ENCODE measurements around the gene CDC25B. TPM values are rescaled to one million over a fixed set of nuclear protein-coding genes. Genes with fewer than 3 reads are reported as not detected.
A peak's percentile ranks its signal among the peaks of the same experiment; 100 is the strongest.

The CDC25B gene
- total and polyA plus RNA-seq, 2 donors = 18.7 to 42.2 TPM

GRCh38 chr20:3768342-3769130 is 27.6 kb upstream of the CDC25B start:
- no peaks in the 10 kb centered on the region for H3K4me1 ChIP-seq (ENCODE audit: insufficient read depth)
- peak overlapping the region; percentile 73 for H3K27ac ChIP-seq (ENCODE audit: low read depth)
- no peak for DNase-seq (ENCODE audit: extremely low spot score)
- 1% methylated on average over 51 of the region's 51 CpGs for WGBS
- H3K4me3 ChIP-seq (ENCODE audit: low read depth, low read length) = peak overlapping the region; percentile 51
- no peaks in the 10 kb centered on the region for H3K36me3 ChIP-seq (ENCODE audit: insufficient read depth)

- no peaks in the 10 kb centered on the region for H3K4me1 ChIP-seq (ENCODE audit: insufficient read depth)
- 84% methylated on average over 7 of the region's 7 CpGs for WGBS
- DNase-seq (ENCODE audit: extremely low spot score) = no peak
Measured at GRCh38 chr20:3771552-3772058, 24.5 kb upstream of the CDC25B start.

GRCh38 chr20:3775457-3776108 is 20.5 kb upstream of the CDC25B start:
- DNase-seq (ENCODE audit: extremely low spot score) = no peak
- WGBS = 87% methylated on average over 4 of the region's 4 CpGs

More at GRCh38 chr20:3771552-3772058, 24.5 kb upstream of the CDC25B start:
- H3K4me3 ChIP-seq (ENCODE audit: low read depth, low read length) = no peak overlapping the region
- H3K27ac ChIP-seq (ENCODE audit: low read depth) = no peak overlapping the region
- H3K36me3 ChIP-seq (ENCODE audit: insufficient read depth) = no peaks in the 10 kb centered on the region

GRCh38 chr20:3777381-3777715 is 18.8 kb upstream of the CDC25B start:
- WGBS = 11% methylated on average over 16 of the region's 16 CpGs

More at GRCh38 chr20:3775457-3776108, 20.5 kb upstream of the CDC25B start:
- Histone ChIP-seq H3K27ac (ENCODE audit: low read depth) (no peak overlapping the region), H3K4me1 (ENCODE audit: insufficient read depth) (peaks cover 2% of the 10 kb centered on the region), H3K4me3 (ENCODE audit: low read depth, low read length) (no peak overlapping the region), H3K36me3 (ENCODE audit: insufficient read depth) (no peaks in the 10 kb centered on the region)

GRCh38 chr20:3777716-3778629 is 18.1 kb upstream of the CDC25B start:
- no peak for DNase-seq (ENCODE audit: extremely low spot score)
- Histone ChIP-seq H3K27ac (ENCODE audit: low read depth) (no peak overlapping the region), H3K4me1 (ENCODE audit: insufficient read depth) (peaks cover 2% of the 10 kb centered on the region)

More at GRCh38 chr20:3777381-3777715, 18.8 kb upstream of the CDC25B start:
- Histone ChIP-seq H3K27ac (ENCODE audit: low read depth) (no peak overlapping the region), H3K4me1 (ENCODE audit: insufficient read depth) (peaks cover 2% of the 10 kb centered on the region), H3K36me3 (ENCODE audit: insufficient read depth) (no peaks in the 10 kb centered on the region), H3K4me3 (ENCODE audit: low read depth, low read length) (peak overlapping the region; percentile 37)
- DNase-seq (ENCODE audit: extremely low spot score) = no peak

GRCh38 chr20:3778976-3779375 is 17.1 kb upstream of the CDC25B start:
- no peak for DNase-seq (ENCODE audit: extremely low spot score)
- Histone ChIP-seq H3K4me1 (ENCODE audit: insufficient read depth) (peaks cover 2% of the 10 kb centered on the region), H3K4me3 (ENCODE audit: low read depth, low read length) (no peak overlapping the region), H3K36me3 (ENCODE audit: insufficient read depth) (no peaks in the 10 kb centered on the region), H3K27ac (ENCODE audit: low read depth) (no peak overlapping the region)
- 31% methylated on average over 18 of the region's 18 CpGs for WGBS

More at GRCh38 chr20:3777716-3778629, 18.1 kb upstream of the CDC25B start:
- peak overlapping the region; percentile 37 for H3K4me3 ChIP-seq (ENCODE audit: low read depth, low read length)
- 3% methylated on average over 70 of the region's 70 CpGs for WGBS
- no peaks in the 10 kb centered on the region for H3K36me3 ChIP-seq (ENCODE audit: insufficient read depth)

- DNase-seq (ENCODE audit: extremely low spot score) = peak; percentile 94
- no peak within 1 kb of the TSS for H3K27ac ChIP-seq (ENCODE audit: low read depth)
- peaks cover 2% of the 10 kb centered on the region for H3K4me1 ChIP-seq (ENCODE audit: insufficient read depth)
- H3K4me3 ChIP-seq (ENCODE audit: low read depth, low read length) = no peak within 1 kb of the TSS
- 16% methylated on average over 28 of the region's 28 CpGs for WGBS
- H3K36me3 ChIP-seq (ENCODE audit: insufficient read depth) = no peaks in the 10 kb centered on the region
Measured at GRCh38 chr20:3781153-3781910, 14.8 kb upstream of the CDC25B start, which contains the start of gene SPEF1. Gene SPEF1 (minus strand): TSS chr20:3781448. CDS start chr20:3781287, 161 bp downstream.

- Histone ChIP-seq H3K27ac (ENCODE audit: low read depth) (no peak overlapping the region), H3K4me1 (ENCODE audit: insufficient read depth) (peaks cover 2% of the 10 kb centered on the region), H3K36me3 (ENCODE audit: insufficient read depth) (no peaks in the 10 kb centered on the region), H3K4me3 (ENCODE audit: low read depth, low read length) (no peak overlapping the region)
- WGBS = 75% methylated on average over 6 of the region's 6 CpGs
- DNase-seq (ENCODE audit: extremely low spot score) = no peak
Measured at GRCh38 chr20:3782597-3782996, 13.5 kb upstream of the CDC25B start.

GRCh38 chr20:3783068-3783489 is 13.0 kb upstream of the CDC25B start:
- Histone ChIP-seq H3K27ac (ENCODE audit: low read depth) (no peak overlapping the region), H3K36me3 (ENCODE audit: insufficient read depth) (no peaks in the 10 kb centered on the region), H3K4me1 (ENCODE audit: insufficient read depth) (no peaks in the 10 kb centered on the region), H3K4me3 (ENCODE audit: low read depth, low read length) (no peak overlapping the region)
- 59% methylated on average over 2 of the region's 2 CpGs for WGBS
- no peak for DNase-seq (ENCODE audit: extremely low spot score)

GRCh38 chr20:3783511-3784195 is 12.5 kb upstream of the CDC25B start:
- Histone ChIP-seq H3K4me3 (ENCODE audit: low read depth, low read length) (no peak overlapping the region), H3K27ac (ENCODE audit: low read depth) (no peak overlapping the region), H3K4me1 (ENCODE audit: insufficient read depth) (no peaks in the 10 kb centered on the region), H3K36me3 (ENCODE audit: insufficient read depth) (no peaks in the 10 kb centered on the region)
- 68% methylated on average over 10 of the region's 10 CpGs for WGBS
- DNase-seq (ENCODE audit: extremely low spot score) = no peak

GRCh38 chr20:3784216-3784853 is 11.8 kb upstream of the CDC25B start:
- H3K4me1 ChIP-seq (ENCODE audit: insufficient read depth) = no peaks in the 10 kb centered on the region
- no peaks in the 10 kb centered on the region for H3K36me3 ChIP-seq (ENCODE audit: insufficient read depth)
- no peak for DNase-seq (ENCODE audit: extremely low spot score)
- H3K4me3 ChIP-seq (ENCODE audit: low read depth, low read length) = no peak overlapping the region
- WGBS = 76% methylated on average over 17 of the region's 17 CpGs
- H3K27ac ChIP-seq (ENCODE audit: low read depth) = no peak overlapping the region

- H3K36me3 ChIP-seq (ENCODE audit: insufficient read depth) = no peaks in the 10 kb centered on the region
- DNase-seq (ENCODE audit: extremely low spot score) = no peak
- no peaks in the 10 kb centered on the region for H3K4me1 ChIP-seq (ENCODE audit: insufficient read depth)
- WGBS = 83% methylated on average over 6 of the region's 6 CpGs
- no peak overlapping the region for H3K27ac ChIP-seq (ENCODE audit: low read depth)
- H3K4me3 ChIP-seq (ENCODE audit: low read depth, low read length) = no peak overlapping the region
Measured at GRCh38 chr20:3784863-3785239, 11.3 kb upstream of the CDC25B start.

All from urinary bladder (tissue), 4 donors.